GM10248 (cell line): ENCODE results near the gene ANAPC16.

ENCODE experiments used
- CTCF ChIA-PET: fragments of 300-600 bp; sonication (Branson Sonifier 250); formaldehyde crosslinking; extraction: SDS; loops from one replicate; lab custom pipeline; 2021; ENCODE audit warnings: antibody characterized with exemption; lab: Yijun Ruan, JAX
- POLR2A ChIA-PET: fragments of 350-650 bp; sonication (Branson Sonifier 250); formaldehyde crosslinking; extraction: SDS; loops from one replicate; lab custom pipeline; 2020; ENCODE audit warnings: antibody characterized with exemption; lab: Yijun Ruan, JAX
- DNase-seq: peaks from one replicate; pipeline ENCODE4 v3.0.0; 2012; ENCODE audit errors: extremely low spot score
- CTCF ChIP-seq: IDR thresholded peaks from 2 replicates; pipeline ENCODE4 v1.5.1; 2012; ENCODE audit warnings: mild to moderate bottlenecking, low read depth; ENCODE audit errors: extremely low read depth, missing control alignments, control extremely low read depth

ANAPC16 gene

GRCh38 chr10:72173619-72174296, 42.1 kb upstream of the ANAPC16 start:
- DNase-seq: no peak
- POLR2A ChIA-PET: interaction anchor here (1.0 kb wide), 1 partner anchor 100 kb away, joined by 5 read pairs; the partner anchor contains the start of gene DDIT4
- CTCF ChIA-PET: interaction anchor here (0.8 to 2.2 kb wide), 14 partner anchors 8 to 477 kb away, joined by 3 to 9 read pairs (median 4); no protein-coding TSS in a partner anchor
- TF ChIP-seq CTCF: no peak

- ChIA-PET POLR2A (interaction anchor here (1.0 kb wide), 1 partner anchor 99 kb away, joined by 5 read pairs; the partner anchor contains the start of gene DDIT4), CTCF (interaction anchor here (0.8 to 2.2 kb wide), 16 partner anchors 8 to 477 kb away, joined by 3 to 9 read pairs (median 4); no protein-coding TSS in a partner anchor)
- DNase-seq: no peak
- no peak for TF ChIP-seq CTCF
These were observed 41.5 kb upstream of the ANAPC16 start for GRCh38 chr10:72174297-72174662.

GRCh38 chr10:72175149-72175548, 40.7 kb upstream of the ANAPC16 start:
- no peak for TF ChIP-seq CTCF
- no peak for DNase-seq
- ChIA-PET CTCF (interaction anchor here (1.0 to 2.2 kb wide), 6 partner anchors 10 to 47 kb away, joined by 3 to 9 read pairs (median 4); no protein-coding TSS in a partner anchor), POLR2A (interaction anchor here (0.6 kb wide), 2 partner anchors 120 to 311 kb away, joined by 3 to 8 read pairs; no protein-coding TSS in a partner anchor)

GRCh38 chr10:72176701-72177100, 39.1 kb upstream of the ANAPC16 start:
- CTCF ChIA-PET: interaction anchor here (1.5 kb wide), 1 partner anchor 41 kb away, joined by 3 read pairs; no protein-coding TSS in a partner anchor
- no peak for DNase-seq
- no peak for TF ChIP-seq CTCF
- POLR2A ChIA-PET: no interaction called here

- ChIA-PET POLR2A (no interaction called here), CTCF (interaction anchor here (1.5 kb wide), 1 partner anchor 42 kb away, joined by 3 read pairs; no protein-coding TSS in a partner anchor)
- no peak for DNase-seq
- no peak for TF ChIP-seq CTCF
These were observed 38.4 kb upstream of the ANAPC16 start for GRCh38 chr10:72177454-72177853.

- ChIA-PET CTCF (interaction anchor here (1.1 kb wide), 1 partner anchor 10 kb away, joined by 3 read pairs; no protein-coding TSS in a partner anchor), POLR2A (no interaction called here)
- DNase-seq: no peak
- no peak for TF ChIP-seq CTCF
These were observed 31.7 kb upstream of the ANAPC16 start for GRCh38 chr10:72184156-72184555.
